Endothelial cell of umbilical vein (primary cell): Measurements from ENCODE around the gene SETBP1. TPM values are rescaled to one million over a fixed set of nuclear protein-coding genes. Genes with fewer than 3 reads are reported as not detected.

Experiments used
- BruUV-seq: library from RNA; stranded (reverse); fragments of 400-500 nt; replicated peaks from 2 replicates; lab custom pipeline; 2021; lab: Mats Ljungman, UMichigan
- CTCF ChIA-PET: fragments of 300-600, 350-600 bp; sonication (Branson Sonifier 250); formaldehyde crosslinking; loops from one replicate; lab custom pipeline; 2021; ENCODE audit warnings: antibody characterized with exemption, inconsistent platforms; lab: Charles Lee
- POLR2A ChIA-PET: fragments of 300-600, 350-600 bp; sonication (Branson Sonifier 250); formaldehyde crosslinking; loops from one replicate; lab custom pipeline; 2021; ENCODE audit warnings: antibody characterized with exemption, inconsistent platforms; lab: Charles Lee
- DNase-seq: peaks from one replicate; pipeline ENCODE4 v3.0.0-alpha.2; 2011; ENCODE audit warnings: low read depth, low spot score
- FAIRE-seq: peaks from 2 replicates; lab custom pipeline; 2011; peaks lifted over from hg19 to GRCh38; lab: Jason Lieb, UNC
- H2AFZ ChIP-seq: 2 replicates; pipeline ENCODE4 v1.6.0; 2012; ENCODE audit warnings: low read depth, low read length, control low read depth, inconsistent platforms
- H3K27ac ChIP-seq: 2 replicates; pipeline ENCODE4 v1.5.1; 2011; ENCODE audit warnings: low read depth, mild to moderate bottlenecking, control low read depth, low read length, moderate library complexity; ENCODE audit not compliant: insufficient read depth
- H3K27me3 ChIP-seq, 2 experiments: 2 replicates each; pipeline versions ENCODE4 v1.6.0 to v1.6.1; 2011; ENCODE audit warnings: low read length in 2 of 2, mixed read lengths in 1 of 2; ENCODE audit not compliant: control insufficient read depth in 2 of 2, insufficient read depth in 2 of 2
- H3K36me3 ChIP-seq, 2 experiments: 2 replicates in 1 of 2; 3 replicates in 1 of 2; pipeline ENCODE4 v1.5.1; 2011; ENCODE audit warnings: low read length in 2 of 2, mild to moderate bottlenecking in 1 of 2, moderate library complexity in 1 of 2; ENCODE audit not compliant: control insufficient read depth in 2 of 2, insufficient read depth in 2 of 2; ENCODE audit errors: extremely low read depth in 1 of 2
- H3K4me1 ChIP-seq: 3 replicates; pipeline ENCODE4 v1.5.1; 2011; ENCODE audit warnings: mild to moderate bottlenecking, low read length; ENCODE audit not compliant: control insufficient read depth, insufficient read depth; ENCODE audit errors: extremely low read depth
- H3K4me2 ChIP-seq: 2 replicates; pipeline ENCODE4 v1.6.1; 2011; ENCODE audit warnings: low read length, control low read depth, mixed read lengths; ENCODE audit not compliant: insufficient read depth
- H3K4me3 ChIP-seq, 3 experiments: fragments of 200-600 bp in 1 of 3; sonication (generic), shearing (Covaris generic) in 1 of 3; replicated peaks in 1 of 3; 2 replicates each; pipeline ENCODE4 v1.5.1; 2011 to 2016; ENCODE audit warnings: control low read depth in 3 of 3, low read length in 3 of 3, mild to moderate bottlenecking in 2 of 3, inconsistent platforms in 1 of 3, low read depth in 1 of 3, moderate library complexity in 1 of 3; ENCODE audit not compliant: insufficient read depth in 1 of 3
- H3K79me2 ChIP-seq: 2 replicates; pipeline ENCODE4 v1.6.0; 2012; ENCODE audit warnings: low read length, inconsistent platforms; ENCODE audit not compliant: control insufficient read depth, insufficient read depth
- H3K9ac ChIP-seq: replicated peaks from 2 replicates; pipeline ENCODE3; 2011; ENCODE audit warnings: low read length, control low read depth; ENCODE audit not compliant: insufficient read depth; ENCODE audit errors: extremely low read depth
- H3K9me1 ChIP-seq: replicated peaks from 3 replicates; pipeline ENCODE4 v1.6.0; 2011; ENCODE audit warnings: mild to moderate bottlenecking, low read length; ENCODE audit not compliant: control insufficient read depth, insufficient read depth; ENCODE audit errors: extremely low read depth
- H3K9me3 ChIP-seq: replicated peaks from 2 replicates; pipeline ENCODE4 v1.5.1; 2012; ENCODE audit warnings: low read length, inconsistent platforms; ENCODE audit not compliant: control insufficient read depth, insufficient read depth
- H4K20me1 ChIP-seq: replicated peaks from 2 replicates; pipeline ENCODE3; 2011; ENCODE audit warnings: mild to moderate bottlenecking, low read length; ENCODE audit not compliant: control insufficient read depth, insufficient read depth; ENCODE audit errors: extremely low read depth
- CTCF ChIP-seq, 2 donors: IDR thresholded peaks; 1 replicate in 1 of 2; 2 replicates in 1 of 2; pipeline ENCODE4 v1.5.1; 2011; ENCODE audit warnings: low read length in 2 of 2, mild to moderate bottlenecking in 2 of 2, moderate library complexity in 2 of 2, control low read depth in 1 of 2, inconsistent platforms in 1 of 2, low read depth in 1 of 2; ENCODE audit not compliant: insufficient read depth in 1 of 2; ENCODE audit errors: extremely low read depth in 1 of 2
- EZH2 ChIP-seq: IDR thresholded peaks from 2 replicates; pipeline ENCODE4 v1.6.1; 2012; ENCODE audit warnings: borderline replicate concordance, low read depth, mild to moderate bottlenecking, moderate library complexity, low read length, inconsistent platforms; ENCODE audit not compliant: severe bottlenecking
- GATA2 ChIP-seq: IDR thresholded peaks from 2 replicates; pipeline ENCODE4 v1.7.0; 2011; ENCODE audit warnings: low read depth, mild to moderate bottlenecking, moderate library complexity, mixed read lengths, low read length; ENCODE audit not compliant: insufficient read length, insufficient read depth
- JUN ChIP-seq: IDR thresholded peaks from 2 replicates; pipeline ENCODE4 v1.6.1; 2011; ENCODE audit warnings: borderline replicate concordance, low read depth; ENCODE audit not compliant: insufficient read length, insufficient read depth
- MAX ChIP-seq: IDR thresholded peaks from 2 replicates; pipeline ENCODE4 v1.6.1; 2011; ENCODE audit not compliant: insufficient read depth, insufficient read length
- MYC ChIP-seq: IDR thresholded peaks from one replicate; pipeline ENCODE4 v1.6.1; 2011; ENCODE audit warnings: mild to moderate bottlenecking, low read depth, low read length
- POLR2A ChIP-seq: IDR thresholded peaks from 2 replicates; pipeline ENCODE4 v1.6.1; 2012; ENCODE audit warnings: low read depth, mild to moderate bottlenecking, control low read depth, low read length
- dilution Hi-C: fragments of 300-500 bp; cut with MboI; formaldehyde crosslinking; loops from one replicate; pipeline ENCODE4 v1.15.0; 2019; ENCODE audit warnings: low sequenced_read_pairs; ENCODE audit not compliant: extremely low pct_ligation_motif_present
- intact Hi-C: fragments of 100-400 bp; cut with micrococcal nuclease; formaldehyde crosslinking; loops from one replicate; pipeline ENCODE4 v1.10.0; 2022
- polyA plus RNA-seq, 4 experiments: library from polyadenylated mRNA; depleted of rRNA in 3 of 4; stranded (reverse) in 3 of 4; unstranded in 1 of 4; fragments of >200 nt; gene quantifications; 2 replicates each; pipeline versions ENCODE4 v1.2.1 to v1.2.3, GENCODE V29; 2011 to 2012; ENCODE audit warnings: missing spikeins in 1 of 4
- total RNA-seq: library from RNA; stranded (reverse); gene quantifications from 2 replicates; pipeline ENCODE4 v1.2.3, GENCODE V29; 2021

Gene SETBP1
- total and polyA plus RNA-seq, 2 donors (not counting 3 experiments of a cell fraction or from before 2014, with no cell fraction given), result 0.76 to 3.1 TPM

- no peak overlapping the region for H3K9ac ChIP-seq
- H3K9me1 ChIP-seq, result no peaks in the 10 kb centered on the region
- no peaks in the 10 kb centered on the region for H3K4me1 ChIP-seq
- H3K9me3 ChIP-seq, result no peaks in the 10 kb centered on the region
- no peak for TF ChIP-seq MYC
- TF ChIP-seq JUN, result no peak
- no peak for TF ChIP-seq EZH2
- TF ChIP-seq GATA2, result no peak
- TF ChIP-seq MAX, result no peak
- TF ChIP-seq POLR2A, result no peak
- no peak for TF ChIP-seq CTCF (IDR thresholded peaks at IDR 0.05; ENCODE audit: extremely low read depth in 1 of 2, insufficient read depth in 1 of 2, low read depth in 1 of 2, low read length in 2 of 2)
- H3K27ac ChIP-seq, result no peak overlapping the region
- no TSS peak for BruUV-seq
- no peak for DNase-seq
- H3K27me3 ChIP-seq, result no peaks in the 10 kb centered on the region
- intact Hi-C loops, result loop anchor here (5.0 kb wide), 1 partner anchor 50 kb away; no protein-coding TSS in a partner anchor
- no peaks in the 10 kb centered on the region for H4K20me1 ChIP-seq
- no peak for FAIRE-seq
- no peak overlapping the region for H2AFZ ChIP-seq
- dilution Hi-C loops, result no loop called here
- H3K4me2 ChIP-seq, result no peak overlapping the region
- H3K79me2 ChIP-seq, result no peaks in the 10 kb centered on the region
- ChIA-PET POLR2A (no interaction called here), CTCF (no interaction called here)
- H3K4me3 ChIP-seq, result no peak overlapping the region
- no peaks in the 10 kb centered on the region for H3K36me3 ChIP-seq
Observed at GRCh38 chr18:44737623-44738022, 56.9 kb downstream of the SETBP1 start.
